K562 (cell line): ENCODE data around the gene PI4K2A. TPM values are rescaled to one million over a fixed set of nuclear protein-coding genes. Genes with fewer than 3 reads are reported as not detected.

ENCODE experiments used
- ARNT ChIP-seq, 2 experiments: fragments of 450-650 bp; IDR thresholded peaks; 2 replicates each; pipeline ENCODE4 v1.6.1; 2016; ENCODE audit warnings: mild to moderate bottlenecking in 1 of 2
- CBX5 ChIP-seq: IDR thresholded peaks from 2 replicates; pipeline ENCODE4 v1.6.1; 2014; ENCODE audit warnings: low read depth, borderline replicate concordance
- CCNT2 ChIP-seq: IDR thresholded peaks from 2 replicates; pipeline ENCODE4 v1.6.1; 2011; ENCODE audit warnings: borderline replicate concordance, low read depth, mild to moderate bottlenecking, moderate library complexity, mixed read lengths, low read length; ENCODE audit not compliant: insufficient read length; ENCODE audit errors: extremely low read depth
- GABPB2 ChIP-seq: fragments of 250-450 bp; sonication (Bioruptor Pico); conservative IDR thresholded peaks from 2 replicates; pipeline ENCODE4 v1.5.1; 2021; ENCODE audit warnings: mild to moderate bottlenecking
- HDAC1 ChIP-seq, 2 experiments: fragments of 450-650 bp; IDR thresholded peaks; 2 replicates each; pipeline ENCODE4 v1.6.1; 2016 to 2017; ENCODE audit warnings: inconsistent platforms in 1 of 2, mild to moderate bottlenecking in 1 of 2, moderate library complexity in 1 of 2
- JUND ChIP-seq, 2 experiments: IDR thresholded peaks; 2 replicates in 1 of 2; 3 replicates in 1 of 2; pipeline ENCODE4 v1.6.1; 2011; ENCODE audit warnings: borderline replicate concordance in 2 of 2, low read depth in 2 of 2, low read length in 2 of 2, improper control_type of control experiment in 1 of 2, missing biosample characterization in 1 of 2, missing genetic modification characterization in 1 of 2, missing genetic modification reagents in 1 of 2
- KHSRP ChIP-seq: fragments of 450-650 bp; IDR thresholded peaks from 2 replicates; pipeline ENCODE4 v1.6.1; 2017
- PML ChIP-seq: IDR thresholded peaks from 2 replicates; pipeline ENCODE4 v1.6.1; 2012; ENCODE audit warnings: low read length, inconsistent platforms
- TBL1XR1 ChIP-seq, 2 experiments: IDR thresholded peaks; 2 replicates each; pipeline ENCODE4 v1.6.1; 2012; ENCODE audit warnings: improper control_type of control experiment in 2 of 2, low read length in 2 of 2, mild to moderate bottlenecking in 1 of 2
- TOE1 ChIP-seq, 2 experiments: fragments of 450-650 bp in 1 of 2; sonication (generic) in 1 of 2; formaldehyde crosslinking in 1 of 2; IDR thresholded peaks; 2 replicates each; pipeline versions ENCODE4 v1.7.1 to v1.8.0; 2016 to 2022; ENCODE audit warnings: borderline replicate concordance in 2 of 2, mild to moderate bottlenecking in 2 of 2, antibody characterized with exemption in 1 of 2, inconsistent platforms in 1 of 2, low read depth in 1 of 2, missing genetic modification reagents in 1 of 2, moderate library complexity in 1 of 2
- TRIM24 ChIP-seq, 2 experiments: fragments of 450-650 bp; IDR thresholded peaks; 2 replicates each; pipeline ENCODE4 v1.6.1; 2016
- ZMIZ1 ChIP-seq, 2 experiments: fragments of 150-350 bp in 1 of 2; IDR thresholded peaks; 2 replicates each; pipeline ENCODE4 v1.6.1; 2012 to 2016; ENCODE audit warnings: low read depth in 2 of 2, low read length in 2 of 2, mild to moderate bottlenecking in 1 of 2, moderate library complexity in 1 of 2
- ZNF512 ChIP-seq: IDR thresholded peaks from 2 replicates; pipeline ENCODE4 v1.6.1; 2016; ENCODE audit warnings: missing genetic modification characterization, missing compliant biosample characterization
- polyA plus RNA-seq, 8 experiments: library from polyadenylated mRNA; depleted of rRNA in 4 of 8; stranded (reverse) in 5 of 8; unstranded in 3 of 8; fragments of >200 nt; fragmentation: Nextera tagmentation in 2 of 8; fragmentation: Illumina TruSeq in 1 of 8; extraction: Ambion mirVana in 2 of 8; extraction: Trizol in 1 of 8; gene quantifications; 2 replicates each; pipeline versions ENCODE4 v1.2.1 to v1.2.3, GENCODE V29; 2011 to 2014; ENCODE audit warnings: inconsistent platforms in 1 of 8, missing spikeins in 1 of 8
- total RNA-seq, 7 experiments: library from RNA; depleted of rRNA in 6 of 7; stranded (reverse); fragments of >200 nt in 6 of 7; fragmentation: Illumina TruSeq in 2 of 7; extraction: Trizol in 2 of 7; gene quantifications; 2 replicates each; pipeline versions ENCODE4 v1.2.1 to v1.2.3, GENCODE V29; 2011 to 2021; ENCODE audit warnings: low replicate concordance in 1 of 7
- TF ChIP-seq, protein P1 (sequence below): fragments of 450-650 bp; IDR thresholded peaks from 2 replicates; pipeline ENCODE4 v1.6.1; 2018; ENCODE audit not compliant: partially characterized antibody
- TF ChIP-seq, protein P2 (sequence below): sonication (generic); formaldehyde crosslinking; IDR thresholded peaks from 2 replicates; pipeline ENCODE4 v1.8.1; 2023; ENCODE audit warnings: mild to moderate bottlenecking, missing genetic modification reagents

The PI4K2A gene
- total and polyA plus RNA-seq, 9 of the 15 experiments (the other 6 are each of a cell fraction or from before 2014, with no cell fraction given) = 4.4 to 28.4 (median 16.5) TPM

- TF ChIP-seq, protein P1, sequence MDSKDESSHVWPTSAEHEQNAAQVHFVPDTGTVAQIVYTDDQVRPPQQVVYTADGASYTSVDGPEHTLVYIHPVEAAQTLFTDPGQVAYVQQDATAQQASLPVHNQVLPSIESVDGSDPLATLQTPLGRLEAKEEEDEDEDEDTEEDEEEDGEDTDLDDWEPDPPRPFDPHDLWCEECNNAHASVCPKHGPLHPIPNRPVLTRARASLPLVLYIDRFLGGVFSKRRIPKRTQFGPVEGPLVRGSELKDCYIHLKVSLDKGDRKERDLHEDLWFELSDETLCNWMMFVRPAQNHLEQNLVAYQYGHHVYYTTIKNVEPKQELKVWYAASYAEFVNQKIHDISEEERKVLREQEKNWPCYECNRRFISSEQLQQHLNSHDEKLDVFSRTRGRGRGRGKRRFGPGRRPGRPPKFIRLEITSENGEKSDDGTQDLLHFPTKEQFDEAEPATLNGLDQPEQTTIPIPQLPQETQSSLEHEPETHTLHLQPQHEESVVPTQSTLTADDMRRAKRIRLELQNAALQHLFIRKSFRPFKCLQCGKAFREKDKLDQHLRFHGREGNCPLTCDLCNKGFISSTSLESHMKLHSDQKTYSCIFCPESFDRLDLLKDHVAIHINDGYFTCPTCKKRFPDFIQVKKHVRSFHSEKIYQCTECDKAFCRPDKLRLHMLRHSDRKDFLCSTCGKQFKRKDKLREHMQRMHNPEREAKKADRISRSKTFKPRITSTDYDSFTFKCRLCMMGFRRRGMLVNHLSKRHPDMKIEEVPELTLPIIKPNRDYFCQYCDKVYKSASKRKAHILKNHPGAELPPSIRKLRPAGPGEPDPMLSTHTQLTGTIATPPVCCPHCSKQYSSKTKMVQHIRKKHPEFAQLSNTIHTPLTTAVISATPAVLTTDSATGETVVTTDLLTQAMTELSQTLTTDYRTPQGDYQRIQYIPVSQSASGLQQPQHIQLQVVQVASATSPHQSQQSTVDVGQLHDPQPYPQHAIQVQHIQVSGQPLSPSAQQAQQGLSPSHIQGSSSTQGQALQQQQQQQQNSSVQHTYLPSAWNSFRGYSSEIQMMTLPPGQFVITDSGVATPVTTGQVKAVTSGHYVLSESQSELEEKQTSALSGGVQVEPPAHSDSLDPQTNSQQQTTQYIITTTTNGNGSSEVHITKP = peak; percentile 47
- TF ChIP-seq, protein P2, sequence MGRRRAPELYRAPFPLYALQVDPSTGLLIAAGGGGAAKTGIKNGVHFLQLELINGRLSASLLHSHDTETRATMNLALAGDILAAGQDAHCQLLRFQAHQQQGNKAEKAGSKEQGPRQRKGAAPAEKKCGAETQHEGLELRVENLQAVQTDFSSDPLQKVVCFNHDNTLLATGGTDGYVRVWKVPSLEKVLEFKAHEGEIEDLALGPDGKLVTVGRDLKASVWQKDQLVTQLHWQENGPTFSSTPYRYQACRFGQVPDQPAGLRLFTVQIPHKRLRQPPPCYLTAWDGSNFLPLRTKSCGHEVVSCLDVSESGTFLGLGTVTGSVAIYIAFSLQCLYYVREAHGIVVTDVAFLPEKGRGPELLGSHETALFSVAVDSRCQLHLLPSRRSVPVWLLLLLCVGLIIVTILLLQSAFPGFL (CRISPR knock-in tag) = no peak
- TF ChIP-seq CBX5 = no peak
- no peak for TF ChIP-seq ZNF512 (tag)
- TF ChIP-seq ARNT (IDR thresholded peaks at IDR 0.05) = peak; percentile 32 to 79; a peak in 2 of 4 replicates
- TF ChIP-seq HDAC1 (IDR thresholded peaks at IDR 0.05) = peak; percentile 65 to 84; a peak in 3 of 4 replicates
- TF ChIP-seq PML = peak; percentile 88
- peak; percentile 87 for TF ChIP-seq CCNT2
- peak in 1 of 2 experiments; percentile 83; a peak in 3 of 4 replicates for TF ChIP-seq TBL1XR1 (IDR thresholded peaks at IDR 0.05; ENCODE audit: low read length in 2 of 2)
- no peak for TF ChIP-seq GABPB2
- TF ChIP-seq TRIM24 (IDR thresholded peaks at IDR 0.05) = peak; percentile 76 to 83
- no peak for TF ChIP-seq KHSRP
- 0 out of 2 replicates have a peak, but pooled peaks have one; percentile 51 for TF ChIP-seq TOE1 (IDR thresholded peaks at IDR 0.05; ENCODE audit: borderline replicate concordance)
- TF ChIP-seq TOE1 (CRISPR knock-in tag; IDR thresholded peaks at IDR 0.05; ENCODE audit: borderline replicate concordance, low read depth) = no peak
- TF ChIP-seq ZMIZ1 (IDR thresholded peaks at IDR 0.05; ENCODE audit: low read depth in 2 of 2, low read length in 2 of 2) = peak in 1 of 2 experiments; percentile 54; a peak in 1 of 4 replicates
- peak; percentile 58 for TF ChIP-seq JUND (IDR thresholded peaks at IDR 0.05; ENCODE audit: borderline replicate concordance, low read depth, low read length)
- 0 out of 3 replicates have a peak, but pooled peaks have one; percentile 12 for TF ChIP-seq JUND (tag; IDR thresholded peaks at IDR 0.05; ENCODE audit: borderline replicate concordance, low read depth, low read length)
Measured at GRCh38 chr10:97664282-97664850, 23.9 kb downstream of the PI4K2A start (continued).
